GM12865 (cell line): ENCODE results near the gene DNAJC12.
"Not testable (repeated sequence)": the region's sequence is repeated elsewhere in the genome, so short reads cannot be mapped to it uniquely, and the experiment has no call there.

Source experiments
- DNase-seq: peaks from one replicate; pipeline ENCODE4 v3.0.0; 2010; ENCODE audit warnings: low read depth
- H3K4me3 ChIP-seq: 2 replicates; pipeline ENCODE4 v1.5.1; 2011; ENCODE audit warnings: mild to moderate bottlenecking, low read depth, low read length, control low read depth
- CTCF ChIP-seq: IDR thresholded peaks from 2 replicates; pipeline ENCODE4 v1.5.1; 2011; ENCODE audit warnings: low read length, control low read depth, low read depth, inconsistent platforms; ENCODE audit not compliant: insufficient read depth; ENCODE audit errors: missing control alignments

DNAJC12 gene

GRCh38 chr10:67837541-67838314 lies at the start of gene DNAJC12:
Gene DNAJC12 (minus strand): TSS chr10:67838188. CDS start chr10:67838011, 177 bp downstream.
- no peak for TF ChIP-seq CTCF
- H3K4me3 ChIP-seq, result no peak within 1 kb of the TSS
- DNase-seq, result peak; percentile 24

GRCh38 chr10:67884842-67885670 lies 47.1 kb upstream of the DNAJC12 start:
- peak overlapping the region; percentile 87 for H3K4me3 ChIP-seq
- peak; percentile 88 for DNase-seq
- no peak for TF ChIP-seq CTCF

- peak within 1 kb of the TSS; percentile 87 for H3K4me3 ChIP-seq
- DNase-seq, result peak; percentile 98
- TF ChIP-seq CTCF, result no peak
Observed at GRCh38 chr10:67884313-67884841, 46.4 kb upstream of the DNAJC12 start, which contains the start of gene SIRT1. Gene SIRT1 (plus strand): TSS chr10:67884656. CDS start chr10:67884722, 66 bp downstream.

- no peak for TF ChIP-seq CTCF
- H3K4me3 ChIP-seq, result peak overlapping the region; percentile 87
- peak; percentile 70 for DNase-seq
Observed at GRCh38 chr10:67883710-67884312, 45.8 kb upstream of the DNAJC12 start.

- DNase-seq, result no peak
- no peak overlapping the region for H3K4me3 ChIP-seq
- no peak for TF ChIP-seq CTCF
Observed at GRCh38 chr10:67878133-67878532, 40.1 kb upstream of the DNAJC12 start.

- not testable (repeated sequence) for H3K4me3 ChIP-seq, DNase-seq
Observed at GRCh38 chr10:67877421-67877820, 39.4 kb upstream of the DNAJC12 start.
